Measurements from ENCODE around the gene HBS1L.

The HBS1L gene

DNA sequence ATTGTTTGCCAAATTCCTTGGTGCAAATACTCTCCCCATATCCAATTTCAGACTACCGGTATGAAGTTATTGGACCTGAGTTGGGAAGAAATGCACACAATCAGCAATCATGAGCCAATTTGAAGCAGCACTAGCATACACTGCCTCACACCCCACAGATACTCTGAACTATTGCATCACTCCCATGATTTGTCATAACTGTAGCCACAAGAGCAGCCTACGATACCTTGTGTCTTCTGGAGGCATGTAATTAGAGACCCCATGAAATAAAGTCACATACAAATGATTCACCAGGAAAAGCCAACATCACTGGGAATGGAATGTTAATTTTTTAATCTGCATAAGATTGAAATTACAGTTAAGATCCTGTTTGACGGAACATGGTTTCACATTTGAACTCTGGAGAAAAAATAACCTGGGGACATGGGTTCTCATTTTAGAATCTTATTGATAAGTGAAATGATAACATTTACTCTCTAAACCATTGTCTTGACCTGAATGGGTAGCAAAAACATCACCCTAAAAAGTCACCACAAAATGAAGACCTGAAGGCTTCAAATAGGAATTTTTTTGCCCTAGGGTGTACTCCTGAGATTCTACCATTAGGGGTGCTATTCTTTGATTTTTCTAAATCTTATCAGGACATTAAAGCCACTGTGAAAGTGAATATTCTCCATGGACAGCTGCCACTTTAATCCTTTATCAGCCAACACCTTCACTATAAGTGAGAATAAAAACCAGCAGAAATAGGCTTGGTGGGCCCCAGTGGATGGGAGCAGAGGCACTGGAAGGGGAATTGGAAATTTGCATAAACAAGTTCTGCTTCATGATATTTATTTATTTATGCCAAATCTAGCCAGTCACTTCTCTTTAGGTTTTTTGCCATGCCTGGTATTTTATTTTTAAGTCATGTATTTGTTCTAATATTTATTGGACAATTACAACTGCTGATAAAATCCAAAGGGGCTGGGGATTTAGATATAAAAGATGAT, 34.5 kb upstream of the HBS1L start:
- H3K27me3 Mint-ChIP-seq (ENCODE audit: low read depth, poor library complexity): peaks cover 10% of the 10 kb centered on the region
- H3K4me3 Mint-ChIP-seq: no peak overlapping the region
- H3K9me3 Mint-ChIP-seq: no peaks in the 10 kb centered on the region
- no peaks in the 10 kb centered on the region for H3K4me1 Mint-ChIP-seq
- no peaks in the 10 kb centered on the region for H3K36me3 Mint-ChIP-seq (ENCODE audit: low read depth)
- H3K27ac Mint-ChIP-seq: no peak overlapping the region
- no peak for DNase-seq
- peak; percentile 41 for TF ChIP-seq CTCF (IDR thresholded peaks at IDR 0.05)

GRCh38 chr6:135088281-135088680, 33.7 kb upstream of the HBS1L start:
- no peak for DNase-seq
- peaks cover 10% of the 10 kb centered on the region for H3K27me3 Mint-ChIP-seq (ENCODE audit: low read depth, poor library complexity)
- H3K9me3 Mint-ChIP-seq: peaks cover 4% of the 10 kb centered on the region
- TF ChIP-seq CTCF (IDR thresholded peaks at IDR 0.05): no peak
- no peaks in the 10 kb centered on the region for H3K4me1 Mint-ChIP-seq
- no peak overlapping the region for H3K4me3 Mint-ChIP-seq
- no peaks in the 10 kb centered on the region for H3K36me3 Mint-ChIP-seq (ENCODE audit: low read depth)
- H3K27ac Mint-ChIP-seq: no peak overlapping the region

DNA sequence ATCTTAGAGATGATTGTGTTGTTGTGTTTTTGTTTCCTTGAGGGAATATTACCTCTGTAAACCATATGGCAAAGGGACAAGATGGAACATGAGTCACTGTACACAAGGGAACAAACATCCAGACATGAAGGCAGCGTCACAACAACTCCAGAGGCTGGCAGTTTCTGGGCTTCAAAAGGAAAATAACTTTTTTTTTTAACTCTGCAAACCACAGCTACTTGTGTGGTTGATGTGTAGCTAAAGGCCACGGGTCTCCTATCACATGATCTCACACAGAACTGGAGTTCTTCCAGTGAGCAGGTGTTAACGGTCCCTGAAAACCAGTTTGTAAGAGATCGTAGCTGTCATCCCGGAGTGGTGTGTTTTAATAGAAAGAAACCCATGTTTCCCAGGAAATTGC, 33.2 kb upstream of the HBS1L start:
- no peak for TF ChIP-seq CTCF (IDR thresholded peaks at IDR 0.05)
- Mint-ChIP-seq H3K4me3 (no peak overlapping the region), H3K27me3 (ENCODE audit: low read depth, poor library complexity) (peaks cover 10% of the 10 kb centered on the region), H3K9me3 (peaks cover 9% of the 10 kb centered on the region), H3K4me1 (no peaks in the 10 kb centered on the region), H3K27ac (no peak overlapping the region), H3K36me3 (ENCODE audit: low read depth) (no peaks in the 10 kb centered on the region)
- DNase-seq: no peak

- Mint-ChIP-seq H3K4me1 (no peaks in the 10 kb centered on the region), H3K27ac (no peak overlapping the region), H3K4me3 (no peak overlapping the region), H3K36me3 (ENCODE audit: low read depth) (no peaks in the 10 kb centered on the region), H3K27me3 (ENCODE audit: low read depth, poor library complexity) (peaks cover 8% of the 10 kb centered on the region), H3K9me3 (peaks cover 13% of the 10 kb centered on the region)
- no peak for TF ChIP-seq CTCF (IDR thresholded peaks at IDR 0.05)
- no peak for DNase-seq
These were observed 32.8 kb upstream of the HBS1L start for GRCh38 chr6:135087403-135087802.

DNA sequence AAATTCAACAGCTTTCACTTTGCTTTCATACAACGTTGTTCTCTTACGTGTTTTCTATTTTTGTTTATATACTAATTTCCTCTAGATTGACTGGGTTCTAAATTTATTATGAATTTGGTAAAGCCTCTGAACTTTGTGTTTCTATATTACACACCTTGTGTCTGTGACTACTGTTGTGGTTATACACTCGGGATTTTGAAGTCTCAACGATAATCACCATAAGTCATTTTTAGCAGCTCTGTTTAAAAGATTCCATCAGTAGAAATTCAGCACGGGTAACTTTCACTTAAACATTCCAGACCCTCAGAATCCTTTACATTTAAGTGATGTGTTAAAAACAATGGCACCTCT, 31.8 kb upstream of the HBS1L start:
- H3K27ac Mint-ChIP-seq: no peak overlapping the region
- H3K4me1 Mint-ChIP-seq: no peaks in the 10 kb centered on the region
- peaks cover 7% of the 10 kb centered on the region for H3K36me3 Mint-ChIP-seq (ENCODE audit: low read depth)
- no peak for DNase-seq
- peaks cover 22% of the 10 kb centered on the region for H3K9me3 Mint-ChIP-seq
- H3K27me3 Mint-ChIP-seq (ENCODE audit: low read depth, poor library complexity): peaks cover under 1% of the 10 kb centered on the region
- TF ChIP-seq CTCF (IDR thresholded peaks at IDR 0.05): no peak
- H3K4me3 Mint-ChIP-seq: no peak overlapping the region
